Eye (tissue), 1 donor: Measurements from ENCODE around the gene DDAH2.

Experiments used
- DNase-seq: peaks from one replicate; pipeline ENCODE4 v3.0.0-alpha.2; 2015

The DDAH2 gene

DNA sequence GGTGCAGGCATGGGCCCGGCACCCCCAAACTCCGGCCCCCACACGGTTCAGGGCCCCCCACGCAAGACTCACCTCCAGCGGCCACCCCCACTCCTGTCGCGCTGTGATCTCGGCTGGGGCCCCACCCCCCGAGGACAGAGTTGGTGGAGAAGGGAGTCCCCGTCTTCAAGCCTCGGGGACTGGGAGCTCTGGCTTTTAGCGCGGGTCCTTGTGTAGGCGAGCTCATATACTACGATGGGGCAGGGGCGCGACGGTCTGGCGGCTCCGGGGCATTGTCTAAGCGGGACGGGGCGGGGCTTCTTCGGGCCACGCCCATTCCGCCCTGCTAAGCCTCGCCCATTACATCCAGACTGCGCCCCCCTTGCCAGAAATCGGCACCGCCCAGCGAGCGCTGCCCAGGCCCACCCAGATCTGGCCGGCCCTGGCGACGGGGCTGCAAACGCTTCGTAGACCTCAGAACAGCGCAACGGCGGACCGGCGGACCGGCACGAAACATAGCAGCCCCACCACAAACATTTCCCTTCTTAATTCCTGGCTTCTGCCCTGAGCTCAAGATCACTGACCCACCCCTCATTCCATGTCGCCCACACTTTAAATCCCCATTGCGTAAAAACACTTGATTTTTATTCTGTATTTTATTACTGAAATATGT, 1.0 kb upstream of the DDAH2 start:
- peak; percentile 97 for DNase-seq

DNA sequence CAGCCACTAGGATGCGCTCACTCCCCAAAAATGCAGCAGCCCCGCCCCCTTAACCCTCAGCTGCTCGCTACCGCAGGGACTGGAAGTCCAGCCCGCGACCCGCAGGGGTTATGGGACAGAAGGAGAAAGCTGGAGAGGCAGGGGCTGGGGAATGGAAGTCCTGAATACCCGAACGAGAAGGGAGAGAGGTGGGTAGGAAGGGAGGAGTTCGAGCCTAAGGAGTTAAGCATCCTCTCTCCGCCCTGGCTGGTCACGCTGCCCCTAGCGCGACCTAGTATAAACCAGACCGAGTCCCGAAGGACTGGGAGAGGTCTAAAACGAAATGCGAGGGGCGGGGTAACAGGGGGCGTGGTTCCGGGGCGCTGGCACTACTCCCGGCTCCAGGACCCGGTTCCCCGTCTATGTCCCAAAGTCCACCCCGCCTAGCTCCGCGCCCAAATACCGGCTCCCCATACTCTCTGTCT, 448 bp upstream of the DDAH2 start:
- DNase-seq, result peak; percentile 98

DNA sequence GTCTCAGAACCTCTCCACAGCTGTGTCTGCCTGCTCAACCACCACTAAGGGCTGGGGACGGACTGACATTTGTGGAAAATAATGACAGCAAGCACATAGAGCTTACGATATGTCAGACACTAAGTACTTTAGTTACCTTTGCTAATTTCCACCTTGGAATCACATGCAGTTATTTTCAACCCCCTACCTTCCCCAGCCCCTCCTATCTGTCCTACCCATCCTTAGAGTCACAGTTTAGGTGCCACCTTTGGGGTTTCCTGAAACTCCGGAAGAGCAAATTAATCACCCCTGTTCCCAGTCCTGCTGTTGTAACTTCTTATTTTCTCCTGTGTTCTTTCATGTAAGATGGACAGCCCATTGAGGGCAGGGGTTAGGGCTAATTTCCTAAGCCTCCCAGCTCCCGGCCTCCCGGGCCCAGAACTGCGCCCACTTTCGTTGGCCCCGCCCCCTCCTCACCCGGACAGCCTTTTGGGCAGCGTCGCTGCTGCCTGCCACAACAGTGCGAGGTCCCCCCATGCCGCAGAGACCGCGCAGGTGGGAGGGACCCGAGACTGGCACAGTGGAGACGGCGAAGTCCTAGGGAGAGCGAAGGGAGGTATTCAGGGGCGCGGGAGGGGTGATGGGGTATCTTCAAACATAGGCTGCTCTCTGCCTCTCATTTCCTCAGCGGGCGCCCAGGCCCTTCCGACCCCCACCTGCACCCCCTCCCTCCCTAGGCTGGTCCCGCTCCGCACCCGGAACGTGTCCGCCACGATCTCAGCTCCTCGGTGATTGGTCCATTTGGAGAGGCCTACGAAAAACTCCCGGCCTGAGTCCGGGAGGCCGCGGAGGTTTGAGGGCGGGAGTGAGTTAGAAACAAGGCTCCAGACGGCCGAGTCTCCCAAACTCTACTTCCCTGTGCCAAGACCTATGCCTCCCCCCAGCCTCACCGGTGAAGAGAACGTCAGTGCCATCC, 1.1 kb downstream of the DDAH2 start:
- no peak for DNase-seq

DNA sequence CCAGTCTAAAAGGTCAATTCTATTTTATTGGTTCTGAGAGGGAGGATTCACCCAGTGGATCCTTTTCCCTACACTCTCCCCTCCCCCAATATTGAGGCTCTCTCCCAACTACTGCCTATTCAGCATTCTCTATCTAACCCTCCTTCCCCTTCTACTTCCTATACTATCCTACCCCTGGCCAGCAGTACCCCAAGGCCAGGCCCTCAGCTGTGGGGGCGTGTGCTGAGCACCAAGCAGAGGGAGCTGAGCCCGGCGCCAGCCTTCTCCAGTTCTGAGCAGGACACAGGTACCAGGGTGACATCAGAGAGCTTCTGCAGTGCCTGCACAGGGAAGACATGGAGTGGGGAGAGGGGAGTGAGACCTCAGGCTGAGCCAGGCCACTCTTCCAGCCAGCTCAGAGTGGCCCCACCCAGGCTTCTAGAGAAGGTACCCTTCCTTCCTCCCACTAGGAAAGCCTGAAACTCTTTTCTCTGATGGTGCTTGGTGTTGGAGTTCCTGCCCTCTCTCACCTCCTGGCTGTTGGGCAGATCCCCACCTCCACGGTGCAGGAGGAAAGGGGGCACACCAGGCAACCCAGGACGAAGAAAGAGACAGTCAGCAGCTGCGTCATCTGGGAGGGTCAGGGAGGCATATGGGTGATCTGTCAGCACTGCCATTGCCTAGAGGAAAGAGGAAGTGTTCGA, 1.9 kb downstream of the DDAH2 start:
- no peak for DNase-seq

DNA sequence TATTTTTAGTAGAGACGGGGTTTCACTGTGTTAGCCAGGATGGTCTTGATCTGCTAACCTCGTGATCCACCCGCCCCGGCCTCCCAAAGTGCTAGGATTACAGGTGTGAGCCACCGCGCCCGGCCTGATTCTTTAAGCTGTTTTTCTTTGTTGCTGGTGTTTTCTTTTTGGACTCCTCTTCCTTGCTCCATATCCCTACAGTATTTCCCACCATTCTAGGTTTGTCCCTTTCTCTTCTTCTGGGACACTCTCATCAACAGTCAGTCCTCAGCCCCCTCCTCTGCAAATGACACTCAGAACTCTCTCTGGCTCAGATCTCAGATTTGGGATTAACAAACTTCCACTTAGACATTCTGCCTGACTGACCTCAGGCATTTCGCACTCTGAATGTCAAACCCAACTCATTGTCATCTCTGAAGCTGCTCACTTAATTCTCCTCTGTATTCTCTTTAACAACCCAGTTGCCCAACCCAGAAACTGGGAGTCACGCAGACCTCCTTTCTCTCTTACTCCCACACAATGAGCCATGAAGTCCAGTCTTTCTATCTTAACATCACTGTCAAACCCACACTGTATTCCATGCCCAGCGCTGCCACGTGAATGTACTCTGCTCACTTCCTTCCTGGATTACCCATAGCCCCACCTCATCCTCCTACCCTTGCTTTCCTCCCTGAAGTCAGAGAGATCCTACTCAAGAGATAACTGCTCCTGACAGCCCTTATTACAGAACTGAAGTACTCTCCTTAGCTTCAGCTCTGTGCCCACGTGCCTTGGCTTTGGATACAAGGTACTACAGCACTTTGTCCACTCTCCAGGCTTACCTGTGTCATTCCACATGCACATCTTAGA, 3.4 kb downstream of the DDAH2 start:
- no peak for DNase-seq

DNA sequence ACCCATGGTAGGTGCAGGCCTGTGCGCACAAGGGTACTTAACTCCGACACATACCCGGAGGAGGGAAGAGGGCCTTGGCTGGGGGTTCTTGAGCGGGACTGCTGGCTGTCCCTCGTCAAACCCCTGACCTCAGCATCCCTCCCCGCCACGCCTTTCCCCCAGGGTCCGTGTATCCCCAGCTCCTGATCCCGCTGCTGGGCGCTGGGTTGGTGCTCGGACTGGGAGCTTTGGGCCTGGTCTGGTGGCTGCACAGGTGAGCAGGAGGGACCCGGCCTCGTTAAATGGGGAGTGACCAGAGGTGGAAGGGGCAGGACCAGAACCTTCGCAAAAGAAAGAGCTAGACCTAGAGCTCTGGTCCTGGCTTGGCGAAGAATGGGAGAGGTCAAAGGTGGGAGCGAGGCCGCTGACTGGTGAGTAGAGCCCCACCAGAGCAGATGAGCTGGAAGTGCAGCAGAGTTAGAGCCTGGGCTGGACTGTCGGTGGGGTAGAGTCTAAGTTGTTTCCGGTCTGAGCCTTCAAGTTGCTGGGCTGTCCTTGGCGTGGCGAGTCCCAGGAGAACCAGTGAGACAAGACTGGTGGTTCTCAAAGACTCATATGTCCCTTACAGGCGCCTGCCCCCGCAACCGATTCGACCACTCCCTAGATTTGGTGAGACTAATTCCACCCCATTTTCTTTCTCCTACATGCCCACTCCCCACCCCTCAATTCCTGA, 5.0 kb downstream of the DDAH2 start:
- DNase-seq, result no peak

DNA sequence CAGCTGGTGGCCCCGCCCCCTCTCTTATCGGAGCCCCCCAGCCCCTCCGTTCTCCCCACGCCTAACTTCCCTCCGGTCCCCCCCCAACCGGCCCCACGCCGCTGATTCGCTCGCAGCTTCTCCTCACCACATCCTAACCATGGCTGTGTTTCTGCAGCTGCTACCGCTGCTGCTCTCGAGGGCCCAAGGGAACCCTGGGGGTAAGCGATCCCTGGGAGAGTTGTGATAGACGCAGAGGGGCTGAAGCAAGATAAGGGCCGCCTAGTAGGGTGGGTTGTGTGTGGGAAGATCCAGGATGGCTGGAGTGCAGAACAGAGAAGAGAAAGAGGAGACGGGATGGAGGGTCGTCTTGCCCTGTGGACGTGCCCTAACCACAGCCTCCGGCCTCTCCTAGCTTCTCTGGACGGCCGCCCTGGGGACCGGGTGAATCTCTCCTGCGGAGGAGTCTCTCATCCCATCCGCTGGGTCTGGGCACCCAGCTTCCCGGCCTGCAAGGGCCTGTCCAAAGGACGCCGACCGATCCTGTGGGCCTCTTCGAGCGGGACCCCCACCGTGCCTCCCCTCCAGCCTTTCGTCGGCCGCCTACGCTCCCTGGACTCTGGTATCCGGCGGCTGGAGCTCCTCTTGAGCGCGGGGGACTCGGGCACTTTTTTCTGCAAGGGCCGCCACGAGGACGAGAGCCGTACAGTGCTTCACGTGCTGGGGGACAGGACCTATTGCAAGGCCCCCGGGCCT, 5.7 kb downstream of the DDAH2 start, which contains the start of gene MPIG6B:
TSS of gene MPIG6B (plus strand) at position 129 of the 735 bp plus-strand sequence. CDS start at position 140, 11 bp downstream.
- no peak for DNase-seq

DNA sequence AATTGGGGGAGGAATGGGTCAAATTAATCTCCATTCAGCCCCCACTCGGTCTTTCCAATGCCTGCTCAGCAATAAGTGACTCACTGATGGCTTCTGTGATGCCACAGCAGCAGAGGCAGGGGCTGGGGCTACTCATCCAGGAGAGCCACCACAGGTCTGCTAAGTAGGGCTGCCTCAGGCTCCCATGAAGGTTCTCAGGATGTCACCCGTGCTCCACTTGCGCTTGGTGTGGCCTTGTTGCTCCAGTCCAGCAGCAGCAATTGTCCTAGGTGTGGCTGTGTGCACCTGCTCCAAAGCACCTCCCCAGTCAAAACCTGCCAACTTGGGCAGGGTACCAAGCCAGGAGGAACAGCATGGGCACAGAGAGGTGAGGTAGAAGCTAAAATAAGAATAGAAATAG, 6.9 kb downstream of the DDAH2 start:
- DNase-seq, result no peak

DNA sequence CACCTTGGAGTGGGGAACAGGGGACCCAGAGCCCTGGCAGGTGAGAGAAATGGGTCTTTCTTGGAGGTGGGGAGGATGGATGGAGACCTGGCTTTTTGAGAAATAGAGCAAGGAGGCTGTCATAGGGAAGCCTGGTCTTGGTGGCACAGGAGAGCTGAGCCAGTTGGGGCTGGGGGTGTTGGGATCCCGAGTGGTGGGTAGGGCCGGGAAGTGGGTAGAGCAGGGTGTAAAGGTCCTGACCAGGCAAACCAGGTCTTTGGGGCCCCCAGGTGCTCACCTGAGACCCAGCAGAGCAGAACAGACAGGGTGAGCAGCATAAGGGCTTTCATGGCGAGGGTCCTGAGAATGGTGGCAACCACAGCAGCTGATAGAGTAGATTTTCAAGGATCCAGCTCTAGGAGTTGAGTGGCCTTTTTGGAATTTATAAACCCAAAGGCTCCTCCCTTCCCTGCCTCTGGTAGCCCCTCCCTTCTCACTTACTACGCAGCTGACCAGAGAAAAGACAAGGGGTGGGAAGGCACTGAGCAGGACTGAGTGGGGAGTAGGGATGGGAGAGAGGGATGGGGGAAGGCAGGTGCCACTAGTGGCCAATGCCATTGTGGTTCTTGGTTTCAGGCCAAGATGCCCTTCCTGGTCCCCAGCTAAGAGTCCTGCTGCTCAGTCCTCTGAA, 7.6 kb downstream of the DDAH2 start, which contains the start of gene LY6G6C:
TSS of gene LY6G6C (minus strand) at position 396 of the 670 bp plus-strand sequence. CDS start at position 329, 67 bp downstream.
- no peak for DNase-seq

DNA sequence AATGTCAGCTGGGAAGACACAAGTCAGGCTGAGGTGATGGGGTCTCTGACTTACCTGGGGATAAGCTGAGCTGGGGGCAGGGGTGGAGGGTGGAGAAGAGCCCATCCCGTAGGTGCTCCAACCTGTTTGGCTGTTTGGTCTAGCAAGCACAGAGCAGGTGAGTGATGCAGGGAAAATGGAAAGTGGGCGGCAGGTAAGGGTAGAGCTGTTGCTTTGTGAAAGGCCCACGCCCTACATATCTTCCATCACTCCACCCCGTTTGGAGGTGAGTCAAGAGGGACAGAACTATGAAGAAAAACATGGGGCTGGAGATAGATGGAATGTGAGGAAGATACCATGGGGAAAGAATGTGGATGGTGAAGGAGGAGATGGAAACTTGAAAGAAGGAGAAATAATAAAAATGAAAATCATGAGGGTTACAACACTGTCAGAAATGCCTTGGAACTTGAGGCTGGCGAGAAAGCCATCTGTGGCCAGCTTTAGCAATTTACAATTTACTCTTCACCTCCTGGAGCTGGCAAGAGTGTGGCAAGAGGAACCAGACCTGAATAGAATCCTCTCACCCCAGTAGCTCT, 8.8 kb downstream of the DDAH2 start:
- DNase-seq, result no peak

DNA sequence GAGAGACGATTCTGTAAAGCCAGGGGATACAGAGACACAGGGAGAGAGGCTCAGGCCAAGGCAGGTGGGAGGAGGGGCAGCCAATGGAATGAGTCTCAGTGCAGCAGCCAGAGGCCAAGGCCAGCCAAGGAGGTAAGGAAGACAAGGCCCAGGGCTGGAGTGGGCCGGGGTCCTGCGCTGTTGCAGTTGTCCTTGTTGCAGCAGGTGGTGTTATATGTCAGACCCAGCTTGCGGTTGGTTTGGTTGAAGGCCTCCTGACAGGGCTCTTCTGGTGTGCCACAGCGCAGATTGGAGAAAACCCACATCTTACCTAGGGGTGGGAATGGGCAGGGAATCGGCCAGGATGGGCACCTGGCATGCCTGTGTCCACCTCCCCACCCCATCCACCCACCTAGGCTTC, 10.1 kb downstream of the DDAH2 start:
- no peak for DNase-seq

DNA sequence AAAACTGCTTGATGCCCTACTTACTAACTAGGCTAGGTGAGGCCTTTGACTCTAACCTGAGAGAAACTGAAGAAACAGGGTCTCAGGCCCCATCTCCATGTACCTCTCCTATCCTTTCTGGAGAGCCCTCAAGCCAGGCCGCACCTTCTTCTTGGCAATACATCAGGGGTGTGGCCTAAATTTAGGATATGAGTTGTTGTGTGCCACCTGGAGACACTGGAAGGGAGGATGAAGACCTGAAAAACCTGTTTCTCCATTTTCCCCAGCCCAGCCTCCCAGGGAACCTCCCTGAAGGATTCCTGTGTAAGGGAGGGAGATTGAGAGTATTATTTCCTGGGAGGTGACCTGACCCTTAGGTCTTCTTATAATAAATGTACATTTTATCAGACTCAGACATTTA, 10.8 kb downstream of the DDAH2 start:
- DNase-seq, result no peak

DNA sequence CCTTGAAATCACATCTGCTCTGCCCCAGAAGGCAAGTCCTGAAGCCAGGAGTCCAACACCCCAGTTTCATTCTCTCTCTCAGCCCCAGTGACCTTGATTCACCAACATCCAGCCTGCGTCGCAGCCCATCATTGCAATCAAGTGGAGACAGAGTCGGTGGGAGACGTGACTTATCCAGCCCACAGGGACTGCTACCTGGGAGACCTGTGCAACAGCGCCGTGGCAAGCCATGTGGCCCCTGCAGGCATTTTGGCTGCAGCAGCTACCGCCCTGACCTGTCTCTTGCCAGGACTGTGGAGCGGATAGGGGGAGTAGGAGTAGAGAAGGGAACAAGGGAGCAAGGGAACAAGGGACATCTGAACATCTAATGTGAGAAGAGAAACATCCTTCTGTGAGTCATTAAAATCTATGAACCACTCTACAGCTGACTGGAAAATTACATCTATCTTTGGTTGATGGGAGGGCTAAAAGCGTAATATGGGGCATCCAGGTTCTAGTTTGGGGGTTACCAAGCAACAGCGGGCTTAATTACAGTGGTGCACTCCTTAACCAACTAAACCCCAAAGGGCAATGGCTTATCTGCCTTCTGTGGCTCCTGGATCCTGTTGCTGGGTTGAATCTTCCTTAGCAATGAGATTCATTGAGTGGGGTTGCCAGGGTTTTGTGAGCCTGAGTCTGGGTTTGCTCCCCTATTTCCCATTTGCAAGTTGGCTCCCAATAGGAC, 11.4 kb downstream of the DDAH2 start:
- DNase-seq, result no peak

DNA sequence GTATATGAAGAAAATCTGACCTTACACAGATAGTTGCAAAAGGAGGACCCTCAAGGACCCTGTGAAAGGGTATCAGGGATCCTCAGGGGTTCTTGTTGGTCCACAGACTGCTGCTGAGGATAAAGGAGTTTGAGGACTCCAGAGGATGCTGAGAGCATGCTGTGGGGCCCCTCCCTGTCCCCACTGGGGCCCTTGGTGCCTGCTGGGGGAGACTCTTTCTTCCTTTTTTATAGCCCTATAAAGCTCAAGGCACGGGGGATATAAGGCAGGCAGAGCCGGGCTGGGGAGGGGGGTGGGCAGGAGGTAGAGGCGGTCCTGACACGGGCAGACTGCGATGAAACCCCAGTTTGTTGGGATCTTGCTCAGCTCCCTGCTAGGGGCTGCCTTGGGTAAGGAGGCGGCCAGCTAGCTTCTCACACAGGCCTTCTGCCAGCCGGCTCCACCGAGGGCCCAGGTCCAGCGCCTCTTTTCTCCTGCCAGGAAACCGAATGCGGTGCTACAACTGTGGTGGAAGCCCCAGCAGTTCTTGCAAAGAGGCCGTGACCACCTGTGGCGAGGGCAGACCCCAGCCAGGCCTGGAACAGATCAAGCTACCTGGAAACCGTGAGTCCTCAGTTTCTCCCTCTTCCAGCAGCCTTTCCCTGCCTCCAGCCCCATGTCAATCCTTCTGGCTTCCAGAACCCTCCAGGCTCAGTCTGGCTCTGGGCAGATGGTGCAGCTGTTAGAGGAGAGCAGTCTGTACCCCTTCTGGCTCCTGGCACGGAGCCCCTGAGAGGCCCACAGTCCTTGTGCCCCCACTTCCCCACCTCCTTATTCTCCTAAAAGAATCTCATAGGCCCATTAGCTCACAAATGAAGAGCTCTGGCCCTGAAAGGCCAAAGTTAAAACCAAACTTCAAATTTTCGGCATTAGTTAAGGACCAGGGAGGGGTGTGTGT, 13.8 kb downstream of the DDAH2 start, which contains the start of gene LY6G6D:
TSS of gene LY6G6D (plus strand) at position 327 of the 937 bp plus-strand sequence. CDS start at position 335, 8 bp downstream.
- no peak for DNase-seq

DNA sequence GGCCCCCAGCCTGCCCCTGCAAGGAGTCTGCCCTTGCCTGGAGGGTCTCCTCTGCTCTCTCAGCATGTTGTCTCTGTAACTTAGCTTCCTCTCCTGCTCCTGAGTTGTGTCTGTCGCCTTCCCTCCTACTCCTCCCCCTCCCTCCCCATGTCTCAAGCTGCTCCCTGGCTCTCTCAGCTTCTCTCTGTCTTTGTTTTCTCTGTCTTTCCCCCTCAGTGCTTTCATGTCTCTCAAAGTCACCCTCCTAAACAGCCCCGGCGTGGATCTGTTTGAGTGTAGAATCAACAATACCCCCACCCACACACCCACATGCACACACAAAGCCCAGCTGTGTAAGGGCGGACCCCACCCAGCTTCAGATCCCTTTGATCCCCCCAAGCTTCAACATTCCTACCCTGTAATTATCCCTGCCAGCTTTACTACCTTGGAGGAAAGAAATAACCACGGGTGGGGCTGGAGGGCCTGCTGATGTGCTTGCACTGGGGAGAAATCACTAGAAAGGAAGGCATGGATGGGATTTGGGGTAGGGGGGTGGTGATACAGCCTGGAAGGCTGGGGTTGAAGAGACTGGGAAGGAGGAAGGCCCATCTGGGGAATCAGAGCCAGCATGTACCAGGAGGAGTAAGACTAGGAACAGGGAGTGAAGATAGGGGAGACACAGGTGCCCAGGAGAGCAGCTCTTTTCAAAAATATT, 15.0 kb downstream of the DDAH2 start:
- DNase-seq, result peak; percentile 82

DNA sequence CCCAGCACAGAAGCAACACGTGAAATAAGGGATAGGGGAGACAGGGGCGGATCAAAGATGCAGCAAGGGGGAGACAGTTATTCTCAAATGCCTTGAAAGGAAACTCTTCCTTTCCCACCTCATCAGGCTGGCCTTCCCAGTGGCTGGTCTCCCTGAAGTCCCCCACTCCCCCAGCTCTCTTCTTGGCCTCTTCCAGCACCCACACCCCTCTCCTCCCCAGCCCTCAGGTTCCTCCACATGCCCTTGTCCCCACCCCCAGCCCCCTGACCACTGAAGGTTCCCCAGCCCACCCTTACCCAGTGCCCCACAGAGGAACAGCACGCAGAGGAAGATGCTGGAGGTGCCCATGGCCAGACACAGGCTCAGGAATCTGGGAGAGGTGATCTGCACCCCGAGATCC, 15.6 kb downstream of the DDAH2 start:
- no peak for DNase-seq

DNA sequence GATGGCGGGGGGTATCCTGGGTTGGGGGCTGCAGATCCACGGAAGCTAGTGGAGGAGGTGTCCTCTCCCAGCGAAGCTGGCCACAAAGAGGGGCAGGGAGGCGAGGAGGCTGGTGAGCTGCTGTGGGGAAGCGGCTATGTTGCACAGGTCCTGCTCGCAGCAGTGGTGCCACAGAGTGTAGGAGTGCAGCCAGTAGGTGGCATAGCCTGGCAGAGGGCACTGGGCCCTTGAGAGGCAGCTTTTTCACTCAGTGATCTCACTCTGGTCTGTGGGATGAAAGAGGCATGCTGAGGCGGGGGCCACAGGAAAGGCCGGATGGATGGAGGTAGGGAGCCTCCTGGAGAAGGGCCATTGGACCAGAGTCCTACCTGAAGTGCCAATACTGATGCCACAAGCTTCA, 16.8 kb downstream of the DDAH2 start:
- DNase-seq, result no peak
